Body of pancreas (tissue), 4 donors: ENCODE measurements around the gene MYBPC3.
A peak's percentile ranks its signal among the peaks of the same experiment; 100 is the strongest.

Source experiments
- CTCF ChIP-seq, 7 experiments: fragments of 450-650 bp in 4 of 7; fragments of 200-600 bp in 3 of 7; sonication (generic) in 3 of 7; IDR thresholded peaks; one replicate each; pipeline ENCODE4 v1.5.1; 2016 to 2019; ENCODE audit warnings: antibody characterized with exemption in 7 of 7
- POLR2A ChIP-seq, 3 donors: fragments of 450-650 bp; IDR thresholded peaks; one replicate each; pipeline ENCODE4 v1.6.1; 2016; ENCODE audit warnings: antibody characterized with exemption in 3 of 3, mild to moderate bottlenecking in 2 of 3

DNA sequence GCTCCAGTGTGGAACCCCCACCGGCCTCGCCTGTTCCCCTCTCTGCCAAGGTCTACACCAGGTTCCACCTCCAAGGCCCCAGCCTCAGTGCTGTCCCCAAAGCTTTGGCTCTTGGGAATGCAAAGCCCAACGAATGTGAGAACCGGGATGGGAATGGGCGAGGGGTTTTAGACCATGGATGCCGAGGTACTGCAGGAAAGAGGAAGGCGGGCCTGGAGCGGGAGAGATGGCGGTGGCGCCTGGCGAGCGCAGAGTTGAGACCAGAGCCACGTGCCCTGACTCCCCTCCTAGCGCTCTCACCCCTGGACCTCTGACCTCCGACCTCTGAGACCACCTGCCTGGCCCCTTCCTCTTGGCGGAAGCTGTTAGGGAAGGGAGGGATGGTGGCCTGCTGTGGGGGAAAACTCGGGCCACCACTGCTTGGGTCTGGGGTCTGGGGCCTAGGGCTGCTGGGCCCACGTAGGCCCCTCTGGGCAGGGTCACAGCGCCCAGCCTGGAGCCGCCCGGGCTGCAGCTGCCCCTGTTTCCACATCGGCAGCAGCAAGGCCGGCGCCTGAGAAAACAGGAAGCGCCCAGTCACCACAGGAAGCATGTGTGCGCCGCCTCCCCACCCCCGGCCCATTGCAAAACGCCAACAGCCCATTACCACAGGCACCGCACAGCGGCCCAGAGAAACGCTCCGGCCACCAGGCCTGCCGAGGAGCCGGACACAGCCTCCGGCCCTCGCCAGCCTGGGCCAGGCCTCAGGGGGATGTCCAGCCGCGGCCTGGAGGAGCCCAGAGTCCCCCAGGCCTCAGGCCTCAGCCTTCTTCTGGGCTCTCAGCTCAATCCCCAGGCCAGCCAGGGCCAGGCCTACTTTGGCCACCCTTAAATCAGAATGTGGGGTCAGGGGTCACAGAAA is 42.1 kb upstream of the MYBPC3 start:
- peak in 2 of 3 donors; percentile 18 to 46 for TF ChIP-seq POLR2A (IDR thresholded peaks at IDR 0.05)
- TF ChIP-seq CTCF (IDR thresholded peaks at IDR 0.05) = no peak
